SK-N-SH (cell line): ENCODE measurements around the gene CISTR. TPM values are rescaled to one million over a fixed set of nuclear protein-coding genes. Genes with fewer than 3 reads are reported as not detected.

ENCODE experiments used
- CTCF ChIA-PET: fragments of 300-600, 350-600 bp; formaldehyde crosslinking; extraction: SDS; loops from one replicate; lab custom pipeline; 2021; lab: Yijun Ruan, JAX
- POLR2A ChIA-PET: fragments of 350-600 bp; sonication (Branson Sonifier 250); formaldehyde crosslinking; extraction: SDS; loops from one replicate; lab custom pipeline; 2020; ENCODE audit warnings: antibody characterized with exemption, inconsistent platforms; lab: Yijun Ruan, JAX
- DNase-seq: peaks from one replicate; pipeline ENCODE4 v3.0.0; 2012
- H2AFZ ChIP-seq: fragments of 200-600 bp; sonication (generic); 2 replicates; pipeline ENCODE4 v1.8.1; 2016; ENCODE audit warnings: antibody characterized with exemption, mild to moderate bottlenecking, low read depth
- H3F3A ChIP-seq: fragments of 200-600 bp; sonication (generic); replicated peaks from 2 replicates; pipeline ENCODE3; 2016; ENCODE audit warnings: antibody characterized with exemption, mild to moderate bottlenecking; ENCODE audit not compliant: insufficient read depth
- H3K27ac ChIP-seq, 2 experiments: fragments of 200-500 bp in 1 of 2; fragments of 200-600 bp in 1 of 2; sonication (Bioruptor generic) in 1 of 2; sonication (generic), shearing (Covaris generic) in 1 of 2; 2 replicates each; pipeline versions ENCODE4 v1.5.1 to v1.6.1; 2014 to 2016; ENCODE audit warnings: low read depth in 2 of 2, inconsistent platforms in 1 of 2, low read length in 1 of 2, mild to moderate bottlenecking in 1 of 2, mixed read lengths in 1 of 2
- H3K27me3 ChIP-seq: fragments of 200-600 bp; sonication (generic), shearing (Covaris generic); 2 replicates; pipeline ENCODE4 v1.6.1; 2016; ENCODE audit warnings: mixed run types; ENCODE audit not compliant: insufficient read depth
- H3K36me3 ChIP-seq, 2 experiments: fragments of 200-500 bp in 1 of 2; fragments of 200-600 bp in 1 of 2; sonication (Bioruptor generic) in 1 of 2; sonication (generic) in 1 of 2; replicated peaks in 1 of 2; 2 replicates each; pipeline versions ENCODE3 to v1.5.1; 2014 to 2016; ENCODE audit warnings: low read length in 1 of 2, mild to moderate bottlenecking in 1 of 2; ENCODE audit not compliant: insufficient read depth in 2 of 2, control insufficient read depth in 1 of 2
- H3K4me1 ChIP-seq, 2 experiments: fragments of 200-500 bp in 1 of 2; fragments of 200-600 bp in 1 of 2; sonication (Bioruptor generic) in 1 of 2; sonication (generic), shearing (Covaris generic) in 1 of 2; 2 replicates each; pipeline versions ENCODE4 v1.5.1 to v1.6.1; 2014 to 2016; ENCODE audit warnings: low read depth in 1 of 2, low read length in 1 of 2, mixed run types in 1 of 2; ENCODE audit not compliant: insufficient read depth in 2 of 2, control insufficient read depth in 1 of 2
- H3K4me2 ChIP-seq: fragments of 200-600 bp; sonication (generic), shearing (Covaris generic); 2 replicates; pipeline ENCODE4 v1.6.1; 2017; ENCODE audit warnings: mixed run types
- H3K4me3 ChIP-seq, 2 experiments: fragments of 200-500 bp in 1 of 2; fragments of 200-600 bp in 1 of 2; sonication (Bioruptor generic) in 1 of 2; sonication (generic), shearing (Covaris generic) in 1 of 2; 2 replicates each; pipeline versions ENCODE4 v1.5.1 to v1.8.1; 2014 to 2016; ENCODE audit warnings: low read depth in 2 of 2, inconsistent platforms in 1 of 2, low read length in 1 of 2, mild to moderate bottlenecking in 1 of 2, mixed read lengths in 1 of 2, moderate library complexity in 1 of 2
- H3K79me2 ChIP-seq: fragments of 200-600 bp; sonication (generic); 2 replicates; pipeline ENCODE4 v1.8.1; 2017; ENCODE audit warnings: mild to moderate bottlenecking; ENCODE audit not compliant: insufficient read depth
- H3K9ac ChIP-seq: fragments of 200-600 bp; sonication (generic); 2 replicates; pipeline ENCODE4 v1.6.1; 2017; ENCODE audit warnings: mixed run types
- H3K9me2 ChIP-seq: fragments of 200-600 bp; sonication (generic); 2 replicates; pipeline ENCODE4 v1.6.1; 2017; ENCODE audit warnings: mixed run types
- H3K9me3 ChIP-seq: fragments of 200-600 bp; sonication (generic); 2 replicates; pipeline ENCODE4 v1.6.1; 2017; ENCODE audit warnings: mixed run types, mild to moderate bottlenecking, moderate library complexity
- H4K20me1 ChIP-seq: fragments of 200-600 bp; sonication (generic); 2 replicates; pipeline ENCODE4 v1.6.1; 2017; ENCODE audit warnings: mild to moderate bottlenecking, mixed run types; ENCODE audit not compliant: insufficient read depth
- CHD2 ChIP-seq: fragments of 150-350 bp; IDR thresholded peaks from 2 replicates; pipeline ENCODE4 v1.6.1; 2018; ENCODE audit warnings: low read length; ENCODE audit not compliant: partially characterized antibody
- ELF1 ChIP-seq: IDR thresholded peaks from 2 replicates; pipeline ENCODE4 v1.4.0; 2012
- EP300 ChIP-seq, 2 experiments: IDR thresholded peaks; 2 replicates each; pipeline versions ENCODE4 v1.4.0 to v1.6.1; 2012; ENCODE audit warnings: borderline replicate concordance in 1 of 2, low read depth in 1 of 2, low read length in 1 of 2
- EZH2phosphoT487 ChIP-seq: fragments of 200-600 bp; sonication (generic); IDR thresholded peaks from 2 replicates; pipeline ENCODE4 v1.6.1; 2017; ENCODE audit warnings: low read depth, mixed run types, mild to moderate bottlenecking, antibody characterized with exemption, moderate library complexity, borderline replicate concordance
- FOXJ3 ChIP-seq: sonication (generic); formaldehyde crosslinking; IDR thresholded peaks from 2 replicates; pipeline ENCODE4 v1.5.1; 2020; ENCODE audit warnings: mild to moderate bottlenecking, missing genetic modification reagents
- FOXM1 ChIP-seq: IDR thresholded peaks from 2 replicates; pipeline ENCODE4 v1.4.0; 2012; ENCODE audit warnings: low read depth, mild to moderate bottlenecking
- GABPA ChIP-seq: IDR thresholded peaks from 2 replicates; pipeline ENCODE4 v1.4.0; 2012; ENCODE audit warnings: low read depth, mild to moderate bottlenecking
- GATA2 ChIP-seq: sonication (generic); formaldehyde crosslinking; IDR thresholded peaks from 2 replicates; pipeline ENCODE4 v1.5.0; 2020; ENCODE audit warnings: mild to moderate bottlenecking, missing genetic modification reagents
- JUND ChIP-seq: IDR thresholded peaks from 2 replicates; pipeline ENCODE4 v1.4.0; 2012
- MEF2A ChIP-seq: IDR thresholded peaks from 2 replicates; pipeline ENCODE4 v1.4.0; 2012; ENCODE audit warnings: low read depth, borderline replicate concordance
- NFIC ChIP-seq: IDR thresholded peaks from 2 replicates; pipeline ENCODE4 v1.4.0; 2012; ENCODE audit warnings: borderline replicate concordance
- NRF1 ChIP-seq: IDR thresholded peaks from 2 replicates; pipeline ENCODE4 v1.6.1; 2012; ENCODE audit warnings: low read depth, mild to moderate bottlenecking, low read length
- POLR2AphosphoS5 ChIP-seq: IDR thresholded peaks from 2 replicates; pipeline ENCODE4 v1.6.1; 2012; ENCODE audit warnings: low read depth, low read length
- RAD21 ChIP-seq: IDR thresholded peaks from 2 replicates; pipeline ENCODE4 v1.6.1; 2012; ENCODE audit warnings: mild to moderate bottlenecking, low read length
- RCOR1 ChIP-seq: fragments of 150-350 bp; IDR thresholded peaks from 2 replicates; pipeline ENCODE4 v1.6.1; 2017; ENCODE audit warnings: antibody characterized with exemption, low read length
- RXRA ChIP-seq: IDR thresholded peaks from 2 replicates; pipeline ENCODE4 v1.4.0; 2012; ENCODE audit warnings: low read depth, mild to moderate bottlenecking, borderline replicate concordance
- SIN3A ChIP-seq: IDR thresholded peaks from 2 replicates; pipeline ENCODE4 v1.6.1; 2012; ENCODE audit warnings: low read depth, mild to moderate bottlenecking, low read length, moderate library complexity, borderline replicate concordance
- TAF1 ChIP-seq: IDR thresholded peaks from 2 replicates; pipeline ENCODE4 v1.6.1; 2012; ENCODE audit warnings: low read depth, mild to moderate bottlenecking, low read length, moderate library complexity, borderline replicate concordance
- YY1 ChIP-seq: IDR thresholded peaks from 2 replicates; pipeline ENCODE4 v1.4.0; 2012; ENCODE audit warnings: low read depth, mild to moderate bottlenecking
- WGBS: methylation state at CpG from one replicate; pipeline ENCODE4 v1.1.6; 2017; ENCODE audit warnings: low lambda C conversion rate; 5-methylcytosine and 5-hydroxymethylcytosine counted together
- polyA plus RNA-seq, 3 experiments: library from polyadenylated mRNA; depleted of rRNA; stranded (reverse); fragments of >200 nt; gene quantifications; 2 replicates each; pipeline ENCODE4 v1.2.3, GENCODE V29; 2012
- TF ChIP-seq, protein P1 (sequence below): IDR thresholded peaks from 2 replicates; pipeline ENCODE4 v1.4.0; 2012; ENCODE audit warnings: low read depth, borderline replicate concordance
- TF ChIP-seq, protein P2 (sequence below): IDR thresholded peaks from 2 replicates; pipeline ENCODE4; 2012
- TF ChIP-seq, protein P3 (sequence below): fragments of 150-350 bp; IDR thresholded peaks from 2 replicates; pipeline ENCODE4 v1.6.1; 2016; ENCODE audit warnings: mild to moderate bottlenecking, low read depth, low read length
- TF ChIP-seq, protein P4 (sequence below): fragments of 200-600 bp; sonication (generic); IDR thresholded peaks from 2 replicates; pipeline ENCODE4 v1.6.1; 2017; ENCODE audit warnings: antibody characterized with exemption, mild to moderate bottlenecking, moderate library complexity
- TF ChIP-seq, protein P5 (sequence below): IDR thresholded peaks from 2 replicates; pipeline ENCODE4 v1.4.0; 2012; ENCODE audit warnings: low read depth

CISTR gene
- polyA plus RNA-seq, 1 of the 3 experiments (the other 2 are of a cell fraction), result not detected

DNA sequence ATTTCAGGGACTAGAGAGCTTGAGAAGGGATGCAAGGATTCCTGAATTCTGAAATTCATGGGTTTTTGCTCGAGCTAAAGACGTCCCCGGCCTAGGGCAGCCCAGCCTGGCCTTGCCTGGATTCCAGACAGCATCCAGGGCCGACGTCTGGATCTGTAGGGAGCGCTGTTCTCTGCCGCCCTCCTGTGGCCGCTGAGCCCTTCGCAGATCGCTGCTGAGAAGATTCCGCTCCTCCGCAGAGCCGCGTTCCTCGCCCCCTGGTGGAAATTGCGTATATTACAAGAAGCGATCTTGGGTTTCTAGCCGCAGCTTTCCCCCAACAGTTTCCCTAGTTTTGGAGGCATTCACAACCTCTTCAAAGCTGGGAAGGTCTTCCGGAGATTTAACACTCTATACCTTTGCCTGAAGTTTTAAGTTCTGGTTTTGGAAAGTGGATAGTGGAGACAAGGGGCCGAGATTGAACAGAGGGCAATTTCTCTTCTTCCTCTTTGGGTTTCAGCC, 5.1 kb downstream of the CISTR start (continued):
- TF ChIP-seq, protein P1, sequence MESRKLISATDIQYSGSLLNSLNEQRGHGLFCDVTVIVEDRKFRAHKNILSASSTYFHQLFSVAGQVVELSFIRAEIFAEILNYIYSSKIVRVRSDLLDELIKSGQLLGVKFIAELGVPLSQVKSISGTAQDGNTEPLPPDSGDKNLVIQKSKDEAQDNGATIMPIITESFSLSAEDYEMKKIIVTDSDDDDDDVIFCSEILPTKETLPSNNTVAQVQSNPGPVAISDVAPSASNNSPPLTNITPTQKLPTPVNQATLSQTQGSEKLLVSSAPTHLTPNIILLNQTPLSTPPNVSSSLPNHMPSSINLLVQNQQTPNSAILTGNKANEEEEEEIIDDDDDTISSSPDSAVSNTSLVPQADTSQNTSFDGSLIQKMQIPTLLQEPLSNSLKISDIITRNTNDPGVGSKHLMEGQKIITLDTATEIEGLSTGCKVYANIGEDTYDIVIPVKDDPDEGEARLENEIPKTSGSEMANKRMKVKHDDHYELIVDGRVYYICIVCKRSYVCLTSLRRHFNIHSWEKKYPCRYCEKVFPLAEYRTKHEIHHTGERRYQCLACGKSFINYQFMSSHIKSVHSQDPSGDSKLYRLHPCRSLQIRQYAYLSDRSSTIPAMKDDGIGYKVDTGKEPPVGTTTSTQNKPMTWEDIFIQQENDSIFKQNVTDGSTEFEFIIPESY, result no peak
- TF ChIP-seq POLR2AphosphoS5 (no peak), MEF2A (no peak), GATA2 (CRISPR knock-in tag) (no peak), GABPA (no peak), TAF1 (no peak), FOXJ3 (no peak), ELF1 (no peak), NFIC (no peak), RCOR1 (peak; percentile 44; the same call in 1 of the 2 replicates)

DNA sequence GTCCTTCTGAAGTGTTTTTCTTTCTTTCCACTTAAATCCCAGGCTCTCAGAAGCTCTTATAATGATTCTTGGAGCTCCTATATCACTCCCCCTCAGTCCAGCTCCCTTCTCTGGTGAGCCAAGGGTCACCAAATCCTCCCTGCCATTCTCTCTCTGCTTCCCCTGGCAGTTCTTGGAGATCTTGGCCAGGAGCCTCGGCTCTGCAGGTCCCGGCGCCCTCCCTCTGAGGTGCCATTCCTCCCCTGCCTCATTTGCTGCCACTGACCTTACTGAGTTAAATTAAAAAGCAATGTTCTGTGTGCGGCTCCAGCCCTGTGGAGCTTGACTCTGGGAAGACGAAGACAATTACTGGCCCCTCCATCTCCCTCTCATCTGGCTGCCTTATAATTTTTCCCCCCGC, 7.0 kb downstream of the CISTR start:
- Histone ChIP-seq H3K79me2 (no peaks in the 10 kb centered on the region), H3K27ac (no peak overlapping the region), H3K9ac (no peak overlapping the region), H3K9me2 (no peaks in the 10 kb centered on the region), H3K4me3 (no peak overlapping the region), H3K9me3 (no peaks in the 10 kb centered on the region), H3K36me3 (no peaks in the 10 kb centered on the region), H3K27me3 (peaks cover 76% of the 10 kb centered on the region), H3K4me2 (no peak overlapping the region), H3K4me1 (peaks cover 0 to 5% of the 10 kb centered on the region in 2 experiments; a peak in 1 of 4 replicates), H2AFZ (no peak overlapping the region), H3F3A (no peaks in the 10 kb centered on the region), H4K20me1 (no peaks in the 10 kb centered on the region)
- CTCF ChIA-PET, result interaction anchor here (0.7 to 10.2 kb wide), 16 partner anchors 12 to 261 kb away, joined by 3 to 760 read pairs (median 10); partner anchors contain the start of genes ATP5MC2, CALCOCO1 and HOXC10
- WGBS, result 35% methylated on average over 6 of the region's 6 CpGs
- DNase-seq, result no peak
- POLR2A ChIA-PET, result no interaction called here
- TF ChIP-seq, protein P2, sequence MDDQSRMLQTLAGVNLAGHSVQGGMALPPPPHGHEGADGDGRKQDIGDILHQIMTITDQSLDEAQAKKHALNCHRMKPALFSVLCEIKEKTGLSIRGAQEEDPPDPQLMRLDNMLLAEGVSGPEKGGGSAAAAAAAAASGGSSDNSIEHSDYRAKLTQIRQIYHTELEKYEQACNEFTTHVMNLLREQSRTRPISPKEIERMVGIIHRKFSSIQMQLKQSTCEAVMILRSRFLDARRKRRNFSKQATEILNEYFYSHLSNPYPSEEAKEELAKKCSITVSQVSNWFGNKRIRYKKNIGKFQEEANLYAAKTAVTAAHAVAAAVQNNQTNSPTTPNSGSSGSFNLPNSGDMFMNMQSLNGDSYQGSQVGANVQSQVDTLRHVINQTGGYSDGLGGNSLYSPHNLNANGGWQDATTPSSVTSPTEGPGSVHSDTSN, result no peak
- TF ChIP-seq MEF2A, result no peak
- no peak for TF ChIP-seq CHD2
- no peak for TF ChIP-seq EZH2phosphoT487
- TF ChIP-seq, protein P3, sequence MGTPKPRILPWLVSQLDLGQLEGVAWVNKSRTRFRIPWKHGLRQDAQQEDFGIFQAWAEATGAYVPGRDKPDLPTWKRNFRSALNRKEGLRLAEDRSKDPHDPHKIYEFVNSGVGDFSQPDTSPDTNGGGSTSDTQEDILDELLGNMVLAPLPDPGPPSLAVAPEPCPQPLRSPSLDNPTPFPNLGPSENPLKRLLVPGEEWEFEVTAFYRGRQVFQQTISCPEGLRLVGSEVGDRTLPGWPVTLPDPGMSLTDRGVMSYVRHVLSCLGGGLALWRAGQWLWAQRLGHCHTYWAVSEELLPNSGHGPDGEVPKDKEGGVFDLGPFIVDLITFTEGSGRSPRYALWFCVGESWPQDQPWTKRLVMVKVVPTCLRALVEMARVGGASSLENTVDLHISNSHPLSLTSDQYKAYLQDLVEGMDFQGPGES, result no peak
- TF ChIP-seq NRF1, result no peak
- TF ChIP-seq RCOR1, result no peak
- TF ChIP-seq EP300 (IDR thresholded peaks at IDR 0.05; ENCODE audit: borderline replicate concordance in 1 of 2, low read depth in 1 of 2, low read length in 1 of 2), result no peak
- no peak for TF ChIP-seq NFIC
- TF ChIP-seq, protein P4, sequence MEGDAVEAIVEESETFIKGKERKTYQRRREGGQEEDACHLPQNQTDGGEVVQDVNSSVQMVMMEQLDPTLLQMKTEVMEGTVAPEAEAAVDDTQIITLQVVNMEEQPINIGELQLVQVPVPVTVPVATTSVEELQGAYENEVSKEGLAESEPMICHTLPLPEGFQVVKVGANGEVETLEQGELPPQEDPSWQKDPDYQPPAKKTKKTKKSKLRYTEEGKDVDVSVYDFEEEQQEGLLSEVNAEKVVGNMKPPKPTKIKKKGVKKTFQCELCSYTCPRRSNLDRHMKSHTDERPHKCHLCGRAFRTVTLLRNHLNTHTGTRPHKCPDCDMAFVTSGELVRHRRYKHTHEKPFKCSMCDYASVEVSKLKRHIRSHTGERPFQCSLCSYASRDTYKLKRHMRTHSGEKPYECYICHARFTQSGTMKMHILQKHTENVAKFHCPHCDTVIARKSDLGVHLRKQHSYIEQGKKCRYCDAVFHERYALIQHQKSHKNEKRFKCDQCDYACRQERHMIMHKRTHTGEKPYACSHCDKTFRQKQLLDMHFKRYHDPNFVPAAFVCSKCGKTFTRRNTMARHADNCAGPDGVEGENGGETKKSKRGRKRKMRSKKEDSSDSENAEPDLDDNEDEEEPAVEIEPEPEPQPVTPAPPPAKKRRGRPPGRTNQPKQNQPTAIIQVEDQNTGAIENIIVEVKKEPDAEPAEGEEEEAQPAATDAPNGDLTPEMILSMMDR, result no peak
- no peak for TF ChIP-seq YY1
- TF ChIP-seq POLR2AphosphoS5, result no peak
- TF ChIP-seq, protein P5, sequence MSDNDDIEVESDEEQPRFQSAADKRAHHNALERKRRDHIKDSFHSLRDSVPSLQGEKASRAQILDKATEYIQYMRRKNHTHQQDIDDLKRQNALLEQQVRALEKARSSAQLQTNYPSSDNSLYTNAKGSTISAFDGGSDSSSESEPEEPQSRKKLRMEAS, result no peak
- no peak for TF ChIP-seq JUND
- TF ChIP-seq SIN3A, result no peak
- TF ChIP-seq RXRA, result no peak
- TF ChIP-seq FOXM1, result no peak
- TF ChIP-seq RAD21, result no peak
- no peak for TF ChIP-seq GATA2 (CRISPR knock-in tag)
